HepG2 (cell line): Measurements from ENCODE around the gene DNAJC9. TPM values are rescaled to one million over a fixed set of nuclear protein-coding genes. Genes with fewer than 3 reads are reported as not detected.
A peak's percentile ranks its signal among the peaks of the same experiment; 100 is the strongest.

Experiments
- BCL6 ChIP-seq: IDR thresholded peaks from 2 replicates; pipeline ENCODE4 v1.6.1; 2016; ENCODE audit warnings: missing genetic modification reagents, missing compliant biosample characterization
- CCDC6 ChIP-seq: sonication (generic); formaldehyde crosslinking; IDR thresholded peaks from 2 replicates; pipeline ENCODE4 v1.8.1; 2022; ENCODE audit warnings: mild to moderate bottlenecking, missing genetic modification reagents, moderate library complexity
- HDAC6 ChIP-seq: fragments of 200-600 bp; sonication (generic); IDR thresholded peaks from 2 replicates; pipeline ENCODE4 v1.7.0; 2017; ENCODE audit warnings: mild to moderate bottlenecking, antibody characterized with exemption, low read length, low read depth
- IKZF4 ChIP-seq: sonication (generic); formaldehyde crosslinking; IDR thresholded peaks from 2 replicates; pipeline ENCODE4 v1.5.1; 2020; ENCODE audit warnings: borderline replicate concordance, mild to moderate bottlenecking, low read depth, missing genetic modification reagents; ENCODE audit errors: not compliant biosample characterization
- MAF1 ChIP-seq: sonication (generic); formaldehyde crosslinking; IDR thresholded peaks from 2 replicates; pipeline ENCODE4 v1.5.0; 2020; ENCODE audit warnings: missing genetic modification reagents, borderline replicate concordance
- MAFK ChIP-seq, 2 experiments: IDR thresholded peaks in 1 of 2; conservative IDR thresholded peaks in 1 of 2; 2 replicates each; pipeline ENCODE4 v1.6.1; 2011; ENCODE audit warnings: improper control_type of control experiment in 2 of 2, low read length in 2 of 2
- SIX4 ChIP-seq: sonication (generic); formaldehyde crosslinking; IDR thresholded peaks from 2 replicates; pipeline ENCODE4 v1.4.0; 2020; ENCODE audit warnings: missing genetic modification reagents
- SMAD1 ChIP-seq: sonication (generic); formaldehyde crosslinking; IDR thresholded peaks from 2 replicates; pipeline ENCODE4 v1.4.0; 2020; ENCODE audit warnings: missing genetic modification reagents, low read depth, mild to moderate bottlenecking, borderline replicate concordance
- SMARCE1 ChIP-seq: fragments of 450-650 bp; IDR thresholded peaks from 2 replicates; pipeline ENCODE4 v1.6.1; 2017; ENCODE audit warnings: borderline replicate concordance
- STAT5B ChIP-seq: sonication (generic); formaldehyde crosslinking; IDR thresholded peaks from 2 replicates; pipeline ENCODE4 v1.4.0; 2020; ENCODE audit warnings: missing genetic modification reagents
- U2AF1 ChIP-seq: fragments of 200-400 bp; formaldehyde crosslinking; optimal IDR thresholded peaks from 2 replicates; pipeline ENCODE3; 2017; ENCODE audit warnings: mild to moderate bottlenecking, low read depth, low read length
- ZIK1 ChIP-seq: sonication (generic); formaldehyde crosslinking; IDR thresholded peaks from 2 replicates; pipeline ENCODE4 v1.5.0; 2020; ENCODE audit warnings: mild to moderate bottlenecking, low read depth, missing genetic modification reagents, borderline replicate concordance
- ZNF160 ChIP-seq: sonication (generic); formaldehyde crosslinking; IDR thresholded peaks from 2 replicates; pipeline ENCODE4 v1.8.0; 2022; ENCODE audit warnings: mild to moderate bottlenecking, inconsistent platforms, missing genetic modification reagents
- ZNF17 ChIP-seq: sonication (generic); formaldehyde crosslinking; IDR thresholded peaks from 2 replicates; pipeline ENCODE4 v1.5.0; 2020; ENCODE audit warnings: mild to moderate bottlenecking, missing genetic modification reagents
- ZNF225 ChIP-seq: sonication (generic); formaldehyde crosslinking; IDR thresholded peaks from 2 replicates; pipeline ENCODE4 v1.4.0; 2020; ENCODE audit warnings: mild to moderate bottlenecking, missing genetic modification reagents
- ZNF335 ChIP-seq: sonication (generic); formaldehyde crosslinking; IDR thresholded peaks from 2 replicates; pipeline ENCODE4 v1.4.0; 2020; ENCODE audit warnings: missing genetic modification reagents
- ZNF547 ChIP-seq: sonication (generic); formaldehyde crosslinking; IDR thresholded peaks from 2 replicates; pipeline ENCODE4 v1.5.1; 2020; ENCODE audit warnings: mild to moderate bottlenecking, missing genetic modification reagents
- ZNF879 ChIP-seq: sonication (generic); formaldehyde crosslinking; IDR thresholded peaks from 2 replicates; pipeline ENCODE4 v1.8.1; 2023; ENCODE audit warnings: missing genetic modification reagents
- ZSCAN22 ChIP-seq: sonication (generic); formaldehyde crosslinking; IDR thresholded peaks from 2 replicates; pipeline ENCODE4 v1.4.0; 2020; ENCODE audit warnings: mild to moderate bottlenecking, missing genetic modification reagents
- ZZZ3 ChIP-seq: sonication (generic); formaldehyde crosslinking; IDR thresholded peaks from 2 replicates; pipeline ENCODE4 v1.4.0; 2020; ENCODE audit warnings: missing genetic modification reagents, mild to moderate bottlenecking, borderline replicate concordance
- polyA plus RNA-seq, 8 experiments: library from polyadenylated mRNA; depleted of rRNA in 3 of 8; stranded (reverse) in 7 of 8; unstranded in 1 of 8; fragments of >200 nt; fragmentation: Illumina TruSeq in 4 of 8; extraction: Trizol in 4 of 8; gene quantifications; 2 replicates each; pipeline versions ENCODE4 v1.2.1 to v1.2.3, GENCODE V29; 2011 to 2016; ENCODE audit warnings: low read depth in 4 of 8, missing spikeins in 1 of 8, mixed read lengths in 1 of 8; ENCODE audit not compliant: insufficient read depth in 1 of 8
- total RNA-seq, 5 experiments: library from RNA; depleted of rRNA; stranded (reverse); fragments of >200 nt; fragmentation: Illumina TruSeq; extraction: Trizol; gene quantifications; 2 replicates each; pipeline ENCODE4 v1.2.3, GENCODE V29; 2016; ENCODE audit warnings: low read depth in 1 of 5
- TF ChIP-seq, protein P1 (sequence below): sonication (generic); formaldehyde crosslinking; IDR thresholded peaks from 2 replicates; pipeline ENCODE4 v1.4.0; 2020; ENCODE audit warnings: missing genetic modification reagents
- TF ChIP-seq, protein P2 (sequence below): sonication (generic); formaldehyde crosslinking; IDR thresholded peaks from 2 replicates; pipeline ENCODE4 v1.5.0; 2020; ENCODE audit warnings: missing genetic modification reagents, mild to moderate bottlenecking, borderline replicate concordance
- TF ChIP-seq, protein P3 (sequence below): sonication (generic); formaldehyde crosslinking; IDR thresholded peaks from 2 replicates; pipeline ENCODE4 v1.8.1; 2022; ENCODE audit warnings: low read depth, mild to moderate bottlenecking, missing genetic modification reagents
- TF ChIP-seq, protein P4 (sequence below): sonication (generic); formaldehyde crosslinking; IDR thresholded peaks from 2 replicates; pipeline ENCODE4 v1.5.0; 2020; ENCODE audit warnings: missing genetic modification reagents

The DNAJC9 gene
- total and polyA plus RNA-seq, 2 of the 13 experiments (the other 11 are each of a cell fraction or from before 2014, with no cell fraction given), result 15.9 to 60.3 TPM

DNA sequence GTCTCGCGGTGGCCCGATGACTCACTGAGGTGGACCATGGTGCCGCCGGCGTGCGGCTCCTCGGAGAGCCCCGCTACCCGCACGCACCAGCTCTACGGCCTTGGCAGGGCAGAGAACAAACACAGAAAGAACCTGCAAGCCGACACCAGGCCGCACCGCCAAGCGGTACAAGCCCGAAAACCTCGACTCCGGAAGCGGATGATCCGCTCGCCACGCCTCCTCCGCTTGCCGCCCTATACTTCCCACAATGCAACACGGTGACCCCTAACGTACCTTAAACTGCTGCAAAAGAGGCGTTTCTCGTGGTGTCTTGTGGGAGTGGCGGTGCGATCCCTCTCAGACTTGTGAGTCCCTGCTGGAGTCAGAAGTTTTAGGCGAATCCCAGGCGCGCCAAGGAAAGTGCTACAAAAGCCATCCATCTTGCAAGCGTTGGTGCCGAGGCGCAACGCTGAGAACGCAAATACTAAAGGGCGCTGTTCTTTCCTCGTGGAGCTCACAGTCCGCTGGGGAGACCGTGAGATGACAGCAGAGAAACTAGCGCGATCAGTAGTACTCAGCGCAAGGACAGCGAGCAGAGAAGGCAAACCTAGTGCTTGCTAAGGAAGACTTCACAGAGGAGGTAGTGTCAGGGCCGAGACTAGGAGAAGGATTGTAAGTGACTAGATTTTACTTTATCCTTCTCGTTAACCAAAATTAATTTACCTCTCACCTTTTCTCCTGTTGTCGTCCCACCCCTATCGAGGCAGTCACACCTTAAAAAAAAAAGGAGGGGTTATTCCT lies 5.6 kb upstream of the DNAJC9 start, which contains the start of gene MRPS16 (continued):
- TF ChIP-seq, protein P1, sequence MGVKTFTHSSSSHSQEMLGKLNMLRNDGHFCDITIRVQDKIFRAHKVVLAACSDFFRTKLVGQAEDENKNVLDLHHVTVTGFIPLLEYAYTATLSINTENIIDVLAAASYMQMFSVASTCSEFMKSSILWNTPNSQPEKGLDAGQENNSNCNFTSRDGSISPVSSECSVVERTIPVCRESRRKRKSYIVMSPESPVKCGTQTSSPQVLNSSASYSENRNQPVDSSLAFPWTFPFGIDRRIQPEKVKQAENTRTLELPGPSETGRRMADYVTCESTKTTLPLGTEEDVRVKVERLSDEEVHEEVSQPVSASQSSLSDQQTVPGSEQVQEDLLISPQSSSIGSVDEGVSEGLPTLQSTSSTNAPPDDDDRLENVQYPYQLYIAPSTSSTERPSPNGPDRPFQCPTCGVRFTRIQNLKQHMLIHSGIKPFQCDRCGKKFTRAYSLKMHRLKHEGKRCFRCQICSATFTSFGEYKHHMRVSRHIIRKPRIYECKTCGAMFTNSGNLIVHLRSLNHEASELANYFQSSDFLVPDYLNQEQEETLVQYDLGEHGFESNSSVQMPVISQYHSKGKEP (CRISPR knock-in tag), result no peak
- TF ChIP-seq, protein P2, sequence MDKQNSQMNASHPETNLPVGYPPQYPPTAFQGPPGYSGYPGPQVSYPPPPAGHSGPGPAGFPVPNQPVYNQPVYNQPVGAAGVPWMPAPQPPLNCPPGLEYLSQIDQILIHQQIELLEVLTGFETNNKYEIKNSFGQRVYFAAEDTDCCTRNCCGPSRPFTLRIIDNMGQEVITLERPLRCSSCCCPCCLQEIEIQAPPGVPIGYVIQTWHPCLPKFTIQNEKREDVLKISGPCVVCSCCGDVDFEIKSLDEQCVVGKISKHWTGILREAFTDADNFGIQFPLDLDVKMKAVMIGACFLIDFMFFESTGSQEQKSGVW, result no peak
- TF ChIP-seq, protein P3, sequence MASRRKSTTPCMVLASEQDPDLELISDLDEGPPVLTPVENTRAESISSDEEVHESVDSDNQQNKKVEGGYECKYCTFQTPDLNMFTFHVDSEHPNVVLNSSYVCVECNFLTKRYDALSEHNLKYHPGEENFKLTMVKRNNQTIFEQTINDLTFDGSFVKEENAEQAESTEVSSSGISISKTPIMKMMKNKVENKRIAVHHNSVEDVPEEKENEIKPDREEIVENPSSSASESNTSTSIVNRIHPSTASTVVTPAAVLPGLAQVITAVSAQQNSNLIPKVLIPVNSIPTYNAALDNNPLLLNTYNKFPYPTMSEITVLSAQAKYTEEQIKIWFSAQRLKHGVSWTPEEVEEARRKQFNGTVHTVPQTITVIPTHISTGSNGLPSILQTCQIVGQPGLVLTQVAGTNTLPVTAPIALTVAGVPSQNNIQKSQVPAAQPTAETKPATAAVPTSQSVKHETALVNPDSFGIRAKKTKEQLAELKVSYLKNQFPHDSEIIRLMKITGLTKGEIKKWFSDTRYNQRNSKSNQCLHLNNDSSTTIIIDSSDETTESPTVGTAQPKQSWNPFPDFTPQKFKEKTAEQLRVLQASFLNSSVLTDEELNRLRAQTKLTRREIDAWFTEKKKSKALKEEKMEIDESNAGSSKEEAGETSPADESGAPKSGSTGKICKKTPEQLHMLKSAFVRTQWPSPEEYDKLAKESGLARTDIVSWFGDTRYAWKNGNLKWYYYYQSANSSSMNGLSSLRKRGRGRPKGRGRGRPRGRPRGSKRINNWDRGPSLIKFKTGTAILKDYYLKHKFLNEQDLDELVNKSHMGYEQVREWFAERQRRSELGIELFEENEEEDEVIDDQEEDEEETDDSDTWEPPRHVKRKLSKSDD (CRISPR knock-in tag), result no peak
- no peak for TF ChIP-seq MAF1
- no peak for TF ChIP-seq ZSCAN22
- no peak for TF ChIP-seq ZNF879 (CRISPR knock-in tag)
- peak; percentile 82; the same call in 1 of the 2 replicates for TF ChIP-seq ZNF160
- no peak; the same call in 1 of the 2 replicates for TF ChIP-seq ZNF547 (CRISPR knock-in tag)
- no peak for TF ChIP-seq IKZF4
- TF ChIP-seq ZIK1 (CRISPR knock-in tag), result peak; percentile 54; the same call in 1 of the 2 replicates
- peak; percentile 58; the same call in 1 of the 2 replicates for TF ChIP-seq CCDC6 (CRISPR knock-in tag)
- no peak for TF ChIP-seq U2AF1
- TF ChIP-seq SMAD1, result peak; percentile 81; the same call in 1 of the 2 replicates
- no peak for TF ChIP-seq MAFK (conservative IDR thresholded peaks at IDR 0.05 in 1 of 2, IDR thresholded peaks at IDR 0.05 in 1 of 2; ENCODE audit: low read length in 2 of 2)
- no peak; the same call in 1 of the 2 replicates for TF ChIP-seq BCL6 (CRISPR knock-in tag)
- TF ChIP-seq HDAC6, result no peak
- peak; percentile 66; the same call in 1 of the 2 replicates for TF ChIP-seq ZNF335 (CRISPR knock-in tag)
- TF ChIP-seq ZZZ3 (CRISPR knock-in tag), result peak; percentile 94; the same call in 1 of the 2 replicates
- TF ChIP-seq STAT5B, result no peak
- peak; percentile 20; the same call in 1 of the 2 replicates for TF ChIP-seq ZNF225
- peak; percentile 69; the same call in 1 of the 2 replicates for TF ChIP-seq SIX4 (CRISPR knock-in tag)
- no peak for TF ChIP-seq SMARCE1
- TF ChIP-seq, protein P4, sequence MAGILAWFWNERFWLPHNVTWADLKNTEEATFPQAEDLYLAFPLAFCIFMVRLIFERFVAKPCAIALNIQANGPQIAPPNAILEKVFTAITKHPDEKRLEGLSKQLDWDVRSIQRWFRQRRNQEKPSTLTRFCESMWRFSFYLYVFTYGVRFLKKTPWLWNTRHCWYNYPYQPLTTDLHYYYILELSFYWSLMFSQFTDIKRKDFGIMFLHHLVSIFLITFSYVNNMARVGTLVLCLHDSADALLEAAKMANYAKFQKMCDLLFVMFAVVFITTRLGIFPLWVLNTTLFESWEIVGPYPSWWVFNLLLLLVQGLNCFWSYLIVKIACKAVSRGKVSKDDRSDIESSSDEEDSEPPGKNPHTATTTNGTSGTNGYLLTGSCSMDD (CRISPR knock-in tag), result no peak
- no peak for TF ChIP-seq ZNF17 (CRISPR knock-in tag)
